ENCODE measurements around the gene VPS37C.

The VPS37C gene

GRCh38 chr11:61082062-61082870, 79.0 kb downstream of the VPS37C start:
- Histone ChIP-seq H3K27me3 (ENCODE audit: insufficient read depth, low read length) (peaks cover 15% of the 10 kb centered on the region), H3K4me3 (ENCODE audit: low read depth, low read length) (no peak overlapping the region), H3K36me3 (ENCODE audit: insufficient read depth, low read length) (no peaks in the 10 kb centered on the region), H3K27ac (ENCODE audit: low read depth, low read length) (no peak overlapping the region), H2AFZ (ENCODE audit: low read length, unreplicated experiment) (no peak overlapping the region), H3K79me2 (ENCODE audit: control insufficient read depth, insufficient read depth, low read length, unreplicated experiment) (no peaks in the 10 kb centered on the region), H3K4me1 (ENCODE audit: control insufficient read depth, insufficient read depth, low read length, unreplicated experiment) (no peaks in the 10 kb centered on the region)

GRCh38 chr11:61080986-61081590, 80.1 kb downstream of the VPS37C start:
- Histone ChIP-seq H3K4me1 (ENCODE audit: control insufficient read depth, insufficient read depth, low read length, unreplicated experiment) (no peaks in the 10 kb centered on the region), H2AFZ (ENCODE audit: low read length, unreplicated experiment) (no peak overlapping the region), H3K27ac (ENCODE audit: low read depth, low read length) (no peak overlapping the region), H3K79me2 (ENCODE audit: control insufficient read depth, insufficient read depth, low read length, unreplicated experiment) (no peaks in the 10 kb centered on the region), H3K27me3 (ENCODE audit: insufficient read depth, low read length) (peaks cover 15% of the 10 kb centered on the region), H3K36me3 (ENCODE audit: insufficient read depth, low read length) (no peaks in the 10 kb centered on the region), H3K4me3 (ENCODE audit: low read depth, low read length) (no peak overlapping the region)

GRCh38 chr11:61080526-61080925, 80.7 kb downstream of the VPS37C start:
- no peaks in the 10 kb centered on the region for H3K36me3 ChIP-seq (ENCODE audit: insufficient read depth, low read length)
- no peak overlapping the region for H3K27ac ChIP-seq (ENCODE audit: low read depth, low read length)
- H3K27me3 ChIP-seq (ENCODE audit: insufficient read depth, low read length) = peaks cover 15% of the 10 kb centered on the region
- no peaks in the 10 kb centered on the region for H3K4me1 ChIP-seq (ENCODE audit: control insufficient read depth, insufficient read depth, low read length, unreplicated experiment)
- no peak overlapping the region for H2AFZ ChIP-seq (ENCODE audit: low read length, unreplicated experiment)
- H3K79me2 ChIP-seq (ENCODE audit: control insufficient read depth, insufficient read depth, low read length, unreplicated experiment) = no peaks in the 10 kb centered on the region
- H3K4me3 ChIP-seq (ENCODE audit: low read depth, low read length) = no peak overlapping the region

Measured in ACC112 (cell line).